Neural progenitor cell (in vitro differentiated cells): Measurements from ENCODE around the gene ZFAND3. TPM values are rescaled to one million over a fixed set of nuclear protein-coding genes. Genes with fewer than 3 reads are reported as not detected.
"Not testable (repeated sequence)": the region's sequence is repeated elsewhere in the genome, so short reads cannot be mapped to it uniquely, and the experiment has no call there.

Experiments
- DNase-seq: peaks from one replicate; pipeline ENCODE4 v3.0.0-alpha.2; 2016; ENCODE audit warnings: low spot score
- H2AFZ ChIP-seq: fragments of 200-600 bp; sonication (generic); replicated peaks from 2 replicates; pipeline ENCODE4 v1.6.1; 2016; ENCODE audit warnings: antibody characterized with exemption
- H3F3A ChIP-seq: fragments of 200-600 bp; sonication (generic); 2 replicates; pipeline ENCODE4 v1.6.1; 2016; ENCODE audit warnings: antibody characterized with exemption, low read depth
- H3K27ac ChIP-seq: fragments of 200-600 bp; sonication (generic); 2 replicates; pipeline ENCODE4 v1.5.1; 2016; ENCODE audit warnings: mild to moderate bottlenecking
- H3K27me3 ChIP-seq: fragments of 200-600 bp; sonication (generic); 2 replicates; pipeline ENCODE4 v1.6.1; 2016; ENCODE audit warnings: mild to moderate bottlenecking, moderate library complexity
- H3K36me3 ChIP-seq: fragments of 200-600 bp; sonication (generic); 2 replicates; pipeline ENCODE4 v1.5.1; 2016
- H3K4me1 ChIP-seq: fragments of 200-600 bp; sonication (generic); 2 replicates; pipeline ENCODE4 v1.6.1; 2016; ENCODE audit warnings: mixed run types
- H3K4me2 ChIP-seq: fragments of 200-600 bp; sonication (generic); 2 replicates; pipeline ENCODE4 v1.6.1; 2016
- H3K4me3 ChIP-seq: fragments of 200-600 bp; sonication (generic); 2 replicates; pipeline ENCODE4 v1.5.1; 2016
- H3K79me2 ChIP-seq: fragments of 200-600 bp; sonication (generic); 2 replicates; pipeline ENCODE4 v1.6.1; 2016; ENCODE audit warnings: low read depth
- H3K9ac ChIP-seq: fragments of 200-600 bp; sonication (generic); 2 replicates; pipeline ENCODE4 v1.6.1; 2016
- H3K9me3 ChIP-seq: fragments of 200-600 bp; sonication (generic); 2 replicates; pipeline ENCODE4 v1.5.1; 2016; ENCODE audit warnings: low read depth
- H4K20me1 ChIP-seq: fragments of 200-600 bp; sonication (generic); 2 replicates; pipeline ENCODE4 v1.6.1; 2016; ENCODE audit warnings: low read depth
- H3K27ac Mint-ChIP-seq: 3 replicates; pipeline ENCODE4 v1.8.0; 2021; ENCODE audit warnings: mixed read lengths
- H3K27me3 Mint-ChIP-seq: 2 replicates; pipeline ENCODE4 v1.8.0; 2022; ENCODE audit warnings: low read depth, mild to moderate bottlenecking, inconsistent platforms, moderate library complexity, mixed read lengths; ENCODE audit not compliant: insufficient read depth
- H3K36me3 Mint-ChIP-seq: 3 replicates; pipeline ENCODE4 v1.8.0; 2021; ENCODE audit warnings: mixed read lengths
- H3K4me1 Mint-ChIP-seq: 3 replicates; pipeline ENCODE4 v1.8.0; 2021; ENCODE audit warnings: mixed read lengths
- H3K4me3 Mint-ChIP-seq: 3 replicates; pipeline ENCODE4 v1.8.0; 2021; ENCODE audit warnings: mild to moderate bottlenecking, moderate library complexity, mixed read lengths
- H3K9me3 Mint-ChIP-seq: 3 replicates; pipeline ENCODE4 v1.8.0; 2020; ENCODE audit warnings: mixed read lengths
- CTCF ChIP-seq: fragments of 200-600 bp; sonication (generic); IDR thresholded peaks from 2 replicates; pipeline ENCODE4 v1.5.1; 2017; ENCODE audit warnings: antibody characterized with exemption, mild to moderate bottlenecking
- EZH2 ChIP-seq: fragments of 200-600 bp; sonication (generic); IDR thresholded peaks from 2 replicates; pipeline ENCODE4 v1.6.1; 2017; ENCODE audit warnings: antibody characterized with exemption, mild to moderate bottlenecking, moderate library complexity
- EZH2phosphoT487 ChIP-seq: fragments of 200-600 bp; sonication (generic); IDR thresholded peaks from 2 replicates; pipeline ENCODE4 v1.6.1; 2017; ENCODE audit warnings: antibody characterized with exemption
- total RNA-seq: library from RNA; depleted of rRNA; stranded (reverse); fragments of >200 nt; gene quantifications from 2 replicates; pipeline ENCODE4 v1.2.3, GENCODE V29; 2015; ENCODE audit warnings: low replicate concordance

ZFAND3 gene
- total RNA-seq, 1 donor from 2014 or later, result 24.3 TPM

GRCh38 chr6:37878150-37878710 is 58.7 kb downstream of the ZFAND3 start:
- H3K27me3 ChIP-seq, result no peaks in the 10 kb centered on the region
- Mint-ChIP-seq H3K27ac (no peak overlapping the region), H3K27me3 (peaks cover 2% of the 10 kb centered on the region), H3K4me3 (no peak overlapping the region), H3K9me3 (peaks cover 7% of the 10 kb centered on the region), H3K4me1 (peaks cover 41% of the 10 kb centered on the region), H3K36me3 (peaks cover 9% of the 10 kb centered on the region)
- peaks cover 96% of the 10 kb centered on the region for H3K79me2 ChIP-seq
- no peak for DNase-seq
- H3K4me1 ChIP-seq, result peaks cover 36% of the 10 kb centered on the region
- peaks cover 86% of the 10 kb centered on the region for H4K20me1 ChIP-seq
- H3K4me2 ChIP-seq, result no peak overlapping the region
- H3K36me3 ChIP-seq, result no peaks in the 10 kb centered on the region
- no peak overlapping the region for H3K4me3 ChIP-seq
- no peak overlapping the region for H3K9ac ChIP-seq
- H3F3A ChIP-seq, result peaks cover 32% of the 10 kb centered on the region
- TF ChIP-seq EZH2phosphoT487 (no peak), EZH2 (no peak), CTCF (no peak)
- no peak overlapping the region for H3K27ac ChIP-seq
- no peaks in the 10 kb centered on the region for H3K9me3 ChIP-seq
- H2AFZ ChIP-seq, result no peak overlapping the region

- H3K27me3 ChIP-seq, H3K4me2 ChIP-seq, H3K9me3 ChIP-seq, H3K4me3 ChIP-seq, H2AFZ ChIP-seq, H3K9ac ChIP-seq, H3K27me3 Mint-ChIP-seq, H3K27ac ChIP-seq, H3K36me3 Mint-ChIP-seq, H3K36me3 ChIP-seq, H3K27ac Mint-ChIP-seq, H3K4me3 Mint-ChIP-seq, H3K9me3 Mint-ChIP-seq, DNase-seq: not testable (repeated sequence)
- peaks cover 32% of the 10 kb centered on the region for H3F3A ChIP-seq
- peaks cover 41% of the 10 kb centered on the region for H3K4me1 Mint-ChIP-seq
- peaks cover 36% of the 10 kb centered on the region for H3K4me1 ChIP-seq
- peaks cover 97% of the 10 kb centered on the region for H4K20me1 ChIP-seq
- peaks cover 96% of the 10 kb centered on the region for H3K79me2 ChIP-seq
These were observed 61.1 kb downstream of the ZFAND3 start for GRCh38 chr6:37880602-37881001.

- Histone ChIP-seq H3K27me3 (no peaks in the 10 kb centered on the region), H3K9ac (no peak overlapping the region), H3K27ac (peak overlapping the region; percentile 13), H3F3A (peaks cover 27% of the 10 kb centered on the region), H3K4me1 (peaks cover 29% of the 10 kb centered on the region), H2AFZ (no peak overlapping the region), H3K79me2 (peaks cover 96% of the 10 kb centered on the region), H3K4me3 (no peak overlapping the region), H3K9me3 (no peaks in the 10 kb centered on the region), H3K4me2 (peak overlapping the region; percentile 47), H3K36me3 (no peaks in the 10 kb centered on the region), H4K20me1 (peaks cover 97% of the 10 kb centered on the region)
- no peak overlapping the region for H3K4me3 Mint-ChIP-seq
- peaks cover 36% of the 10 kb centered on the region for H3K4me1 Mint-ChIP-seq
- H3K9me3 Mint-ChIP-seq, result no peaks in the 10 kb centered on the region
- DNase-seq, result peak; percentile 13
- no peak overlapping the region for H3K27ac Mint-ChIP-seq
- H3K27me3 Mint-ChIP-seq, result peaks cover 2% of the 10 kb centered on the region
- peaks cover 6% of the 10 kb centered on the region for H3K36me3 Mint-ChIP-seq
- TF ChIP-seq CTCF (no peak), EZH2phosphoT487 (no peak), EZH2 (no peak)
These were observed 62.8 kb downstream of the ZFAND3 start for GRCh38 chr6:37882292-37882691.

GRCh38 chr6:37882724-37883413 is 63.3 kb downstream of the ZFAND3 start:
- Histone ChIP-seq H3K4me2 (peak overlapping the region; percentile 47), H4K20me1 (peaks cover 97% of the 10 kb centered on the region), H3K36me3 (no peaks in the 10 kb centered on the region)

More at GRCh38 chr6:37882724-37883413, 63.3 kb downstream of the ZFAND3 start:
- H3K27ac Mint-ChIP-seq, result no peak overlapping the region
- H3K4me3 Mint-ChIP-seq, result no peak overlapping the region
- peaks cover 2% of the 10 kb centered on the region for H3K27me3 Mint-ChIP-seq
- Histone ChIP-seq H3K9me3 (no peaks in the 10 kb centered on the region), H3K4me3 (no peak overlapping the region), H2AFZ (no peak overlapping the region), H3K79me2 (peaks cover 96% of the 10 kb centered on the region), H3K4me1 (peaks cover 26% of the 10 kb centered on the region), H3K27me3 (no peaks in the 10 kb centered on the region), H3F3A (peaks cover 26% of the 10 kb centered on the region), H3K9ac (no peak overlapping the region), H3K27ac (no peak overlapping the region)
- peaks cover 31% of the 10 kb centered on the region for H3K4me1 Mint-ChIP-seq
- H3K9me3 Mint-ChIP-seq, result no peaks in the 10 kb centered on the region
- DNase-seq, result peak; percentile 18
- TF ChIP-seq EZH2phosphoT487, result no peak
- TF ChIP-seq EZH2, result no peak
- no peak for TF ChIP-seq CTCF
- peaks cover 6% of the 10 kb centered on the region for H3K36me3 Mint-ChIP-seq
